Gastrocnemius medialis (tissue), 4 donors: Measurements from ENCODE around the gene BIRC6. TPM values are rescaled to one million over a fixed set of nuclear protein-coding genes. Genes with fewer than 3 reads are reported as not detected.

Experiments
- ATAC-seq, 2 donors: fragments of 150-250 bp; one replicate each; pipeline ENCODE4 v1.9.1; 2016
- DNase-seq, 2 donors: peaks; one replicate each; pipeline ENCODE4 v3.0.0-alpha.2; 2019
- H3K27ac ChIP-seq, 4 donors: fragments of 200-600 bp; sonication (generic); 1 replicate in 1 of 4; 2 replicates in 3 of 4; pipeline ENCODE4 v1.5.1; 2016 to 2018; ENCODE audit warnings: mild to moderate bottlenecking in 2 of 4, moderate library complexity in 1 of 4
- H3K27me3 ChIP-seq, 3 donors: fragments of 200-600 bp; sonication (generic) in 2 of 3; 1 replicate in 1 of 3; 2 replicates in 2 of 3; pipeline versions ENCODE4 v1.5.1 to v1.6.0; 2016 to 2019; ENCODE audit warnings: mild to moderate bottlenecking in 1 of 3, moderate library complexity in 1 of 3
- H3K36me3 ChIP-seq, 2 donors: fragments of 200-600 bp; sonication (generic) in 1 of 2; one replicate each; pipeline ENCODE4 v1.5.1; 2017 to 2018
- H3K4me1 ChIP-seq, 2 donors: fragments of 200-600 bp; sonication (generic) in 1 of 2; one replicate each; pipeline ENCODE4 v1.5.1; 2016 to 2017; ENCODE audit warnings: mild to moderate bottlenecking in 2 of 2
- H3K4me3 ChIP-seq, 4 donors: fragments of 200-600 bp; sonication (generic) in 3 of 4; 1 replicate in 1 of 4; 2 replicates in 3 of 4; pipeline ENCODE4 v1.5.1; 2016 to 2019; ENCODE audit warnings: mild to moderate bottlenecking in 2 of 4
- H3K9me3 ChIP-seq, 3 donors: fragments of 200-600 bp; sonication (generic) in 2 of 3; 1 replicate in 1 of 3; 2 replicates in 2 of 3; pipeline ENCODE4 v1.5.1; 2016 to 2019
- POLR2A ChIP-seq, 2 donors: fragments of 450-650 bp; IDR thresholded peaks; one replicate each; pipeline ENCODE4 v1.6.1; 2017; ENCODE audit warnings: antibody characterized with exemption in 2 of 2, mild to moderate bottlenecking in 2 of 2, moderate library complexity in 2 of 2
- in situ Hi-C, 4 donors: fragments of 200-750 bp; cut with MboI; loops; one replicate each; pipeline versions ENCODE4 v1.15.0 to v1.8.0; 2017; ENCODE audit warnings: low sequenced_read_pairs in 4 of 4
- intact Hi-C: fragments of 100-400 bp; cut with DNase I; formaldehyde crosslinking; loops from one replicate; pipeline ENCODE4 v1.15.1; 2023; ENCODE audit warnings: low total_unique reads
- total RNA-seq, 4 donors: library from RNA; depleted of rRNA; stranded (reverse); fragments of >200 nt; gene quantifications; one replicate each; pipeline versions ENCODE4 v1.1.0 to v1.2.3, GENCODE V29; 2016
- TF ChIP-seq, protein P1 (sequence below), 5 experiments: fragments of 450-650 bp in 3 of 5; fragments of 200-600 bp in 2 of 5; sonication (generic) in 2 of 5; IDR thresholded peaks in 4 of 5; conservative IDR thresholded peaks in 1 of 5; 1 replicate in 4 of 5; 2 replicates in 1 of 5; pipeline ENCODE4 v1.5.1; 2016 to 2019; ENCODE audit warnings: antibody characterized with exemption in 5 of 5, mild to moderate bottlenecking in 3 of 5, moderate library complexity in 3 of 5

The BIRC6 gene
- total RNA-seq, 4 donors from 2014 or later = 60.1 to 107 (median 77.6) TPM

GRCh38 chr2:32559136-32559535, 202.3 kb downstream of the BIRC6 start:
- ATAC-seq (no peak), DNase-seq (no peak)
- in situ Hi-C loops = no loop called here
- intact Hi-C loops = loop anchor here (10.0 kb wide), 1 partner anchor 476 kb away; no protein-coding TSS in a partner anchor
- no peaks in the 10 kb centered on the region for H3K9me3 ChIP-seq
- H3K4me3 ChIP-seq = no peak overlapping the region
- TF ChIP-seq POLR2A (IDR thresholded peaks at IDR 0.05) = no peak
- TF ChIP-seq, protein P1, sequence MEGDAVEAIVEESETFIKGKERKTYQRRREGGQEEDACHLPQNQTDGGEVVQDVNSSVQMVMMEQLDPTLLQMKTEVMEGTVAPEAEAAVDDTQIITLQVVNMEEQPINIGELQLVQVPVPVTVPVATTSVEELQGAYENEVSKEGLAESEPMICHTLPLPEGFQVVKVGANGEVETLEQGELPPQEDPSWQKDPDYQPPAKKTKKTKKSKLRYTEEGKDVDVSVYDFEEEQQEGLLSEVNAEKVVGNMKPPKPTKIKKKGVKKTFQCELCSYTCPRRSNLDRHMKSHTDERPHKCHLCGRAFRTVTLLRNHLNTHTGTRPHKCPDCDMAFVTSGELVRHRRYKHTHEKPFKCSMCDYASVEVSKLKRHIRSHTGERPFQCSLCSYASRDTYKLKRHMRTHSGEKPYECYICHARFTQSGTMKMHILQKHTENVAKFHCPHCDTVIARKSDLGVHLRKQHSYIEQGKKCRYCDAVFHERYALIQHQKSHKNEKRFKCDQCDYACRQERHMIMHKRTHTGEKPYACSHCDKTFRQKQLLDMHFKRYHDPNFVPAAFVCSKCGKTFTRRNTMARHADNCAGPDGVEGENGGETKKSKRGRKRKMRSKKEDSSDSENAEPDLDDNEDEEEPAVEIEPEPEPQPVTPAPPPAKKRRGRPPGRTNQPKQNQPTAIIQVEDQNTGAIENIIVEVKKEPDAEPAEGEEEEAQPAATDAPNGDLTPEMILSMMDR (IDR thresholded peaks at IDR 0.05 in 4 of 5, conservative IDR thresholded peaks at IDR 0.05 in 1 of 5) = no peak
- peaks cover 0 to 12% of the 10 kb centered on the region in 2 donors for H3K36me3 ChIP-seq
- H3K27me3 ChIP-seq = no peaks in the 10 kb centered on the region
- no peaks in the 10 kb centered on the region for H3K4me1 ChIP-seq
- H3K27ac ChIP-seq = no peak overlapping the region

DNA sequence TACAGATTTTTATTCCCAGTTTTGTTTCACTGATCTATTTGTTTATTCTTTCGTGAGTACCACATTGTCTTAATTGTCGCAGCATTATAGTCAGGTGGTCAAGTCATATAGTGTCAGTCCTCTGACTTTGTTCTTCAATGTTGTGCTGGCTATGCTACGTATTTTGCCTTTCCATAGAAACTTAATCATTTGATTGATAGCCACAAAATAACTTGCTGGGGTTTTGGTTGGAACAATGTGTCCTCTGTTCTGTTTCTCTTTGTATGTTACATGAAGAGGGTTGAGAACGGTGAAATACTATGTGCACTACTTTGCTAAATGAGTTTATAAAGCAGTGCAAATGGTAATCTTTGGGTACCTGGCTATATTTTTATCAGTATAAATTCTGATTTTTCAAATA, 206.1 kb downstream of the BIRC6 start:
- H3K9me3 ChIP-seq = no peaks in the 10 kb centered on the region
- DNase-seq (no peak), ATAC-seq (no peak)
- H3K27me3 ChIP-seq = no peaks in the 10 kb centered on the region
- H3K4me1 ChIP-seq = no peaks in the 10 kb centered on the region
- H3K36me3 ChIP-seq = peaks cover 0 to 28% of the 10 kb centered on the region in 2 donors
- H3K27ac ChIP-seq = no peak overlapping the region
- in situ Hi-C loops = no loop called here
- H3K4me3 ChIP-seq = no peak overlapping the region
- intact Hi-C loops = no loop called here
- TF ChIP-seq, protein P1 (IDR thresholded peaks at IDR 0.05 in 4 of 5, conservative IDR thresholded peaks at IDR 0.05 in 1 of 5) = no peak
- TF ChIP-seq POLR2A (IDR thresholded peaks at IDR 0.05) = no peak

- no peak for ATAC-seq
- Histone ChIP-seq H3K9me3 (no peaks in the 10 kb centered on the region), H3K4me3 (no peak overlapping the region), H3K36me3 (peaks cover 0 to 21% of the 10 kb centered on the region in 2 donors), H3K27ac (no peak overlapping the region), H3K27me3 (no peaks in the 10 kb centered on the region), H3K4me1 (no peaks in the 10 kb centered on the region)
- no peak for DNase-seq
- in situ Hi-C loops = no loop called here
- intact Hi-C loops = no loop called here
- TF ChIP-seq POLR2A (IDR thresholded peaks at IDR 0.05) = no peak
- TF ChIP-seq, protein P1 (IDR thresholded peaks at IDR 0.05 in 4 of 5, conservative IDR thresholded peaks at IDR 0.05 in 1 of 5) = no peak
Observed at GRCh38 chr2:32564417-32565035, 207.7 kb downstream of the BIRC6 start.

DNA sequence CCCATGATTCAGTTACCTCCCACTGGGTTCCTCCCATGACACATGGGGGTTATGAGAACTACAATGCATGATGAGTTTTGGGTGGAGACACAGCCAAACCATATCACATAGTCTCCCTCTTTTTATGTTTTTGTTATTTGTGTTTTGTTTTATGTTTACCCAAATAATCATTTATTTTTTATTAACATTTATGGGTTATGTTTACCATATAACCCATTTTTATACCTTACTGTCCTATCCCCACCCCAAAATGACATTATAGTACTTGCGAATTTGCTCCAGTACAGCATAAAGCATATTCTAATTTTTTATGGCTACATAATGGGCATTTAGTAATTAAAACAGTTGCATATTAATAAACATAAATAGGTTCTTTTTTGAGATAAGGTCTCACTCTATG, 209.1 kb downstream of the BIRC6 start:
- intact Hi-C loops (no loop called here), in situ Hi-C loops (no loop called here)
- no peak overlapping the region for H3K4me3 ChIP-seq
- H3K27ac ChIP-seq = no peak overlapping the region
- no peaks in the 10 kb centered on the region for H3K4me1 ChIP-seq
- H3K9me3 ChIP-seq = no peaks in the 10 kb centered on the region
- DNase-seq (no peak), ATAC-seq (no peak)
- TF ChIP-seq, protein P1 (IDR thresholded peaks at IDR 0.05 in 4 of 5, conservative IDR thresholded peaks at IDR 0.05 in 1 of 5) = no peak
- TF ChIP-seq POLR2A (IDR thresholded peaks at IDR 0.05) = no peak
- peaks cover 0 to 21% of the 10 kb centered on the region in 2 donors for H3K36me3 ChIP-seq
- H3K27me3 ChIP-seq = no peaks in the 10 kb centered on the region

GRCh38 chr2:32572030-32572429, 215.2 kb downstream of the BIRC6 start:
- Histone ChIP-seq H3K27ac (no peak overlapping the region), H3K4me1 (no peaks in the 10 kb centered on the region), H3K9me3 (no peaks in the 10 kb centered on the region), H3K27me3 (no peaks in the 10 kb centered on the region), H3K4me3 (no peak overlapping the region), H3K36me3 (peaks cover 0 to 17% of the 10 kb centered on the region in 2 donors)
- ATAC-seq (no peak), DNase-seq (no peak)
- in situ Hi-C loops = no loop called here
- intact Hi-C loops = no loop called here
- no peak for TF ChIP-seq POLR2A (IDR thresholded peaks at IDR 0.05)
- TF ChIP-seq, protein P1 (IDR thresholded peaks at IDR 0.05 in 4 of 5, conservative IDR thresholded peaks at IDR 0.05 in 1 of 5) = no peak
